GM21529 (cell line): ENCODE data around the gene ONECUT1.

Source experiments
- ATAC-seq: cut with Tn5 transposase; IDR thresholded peaks from one replicate; pipeline ENCODE4 v1.9.1; 2021; ENCODE audit not compliant: unreplicated experiment

ONECUT1 gene

DNA sequence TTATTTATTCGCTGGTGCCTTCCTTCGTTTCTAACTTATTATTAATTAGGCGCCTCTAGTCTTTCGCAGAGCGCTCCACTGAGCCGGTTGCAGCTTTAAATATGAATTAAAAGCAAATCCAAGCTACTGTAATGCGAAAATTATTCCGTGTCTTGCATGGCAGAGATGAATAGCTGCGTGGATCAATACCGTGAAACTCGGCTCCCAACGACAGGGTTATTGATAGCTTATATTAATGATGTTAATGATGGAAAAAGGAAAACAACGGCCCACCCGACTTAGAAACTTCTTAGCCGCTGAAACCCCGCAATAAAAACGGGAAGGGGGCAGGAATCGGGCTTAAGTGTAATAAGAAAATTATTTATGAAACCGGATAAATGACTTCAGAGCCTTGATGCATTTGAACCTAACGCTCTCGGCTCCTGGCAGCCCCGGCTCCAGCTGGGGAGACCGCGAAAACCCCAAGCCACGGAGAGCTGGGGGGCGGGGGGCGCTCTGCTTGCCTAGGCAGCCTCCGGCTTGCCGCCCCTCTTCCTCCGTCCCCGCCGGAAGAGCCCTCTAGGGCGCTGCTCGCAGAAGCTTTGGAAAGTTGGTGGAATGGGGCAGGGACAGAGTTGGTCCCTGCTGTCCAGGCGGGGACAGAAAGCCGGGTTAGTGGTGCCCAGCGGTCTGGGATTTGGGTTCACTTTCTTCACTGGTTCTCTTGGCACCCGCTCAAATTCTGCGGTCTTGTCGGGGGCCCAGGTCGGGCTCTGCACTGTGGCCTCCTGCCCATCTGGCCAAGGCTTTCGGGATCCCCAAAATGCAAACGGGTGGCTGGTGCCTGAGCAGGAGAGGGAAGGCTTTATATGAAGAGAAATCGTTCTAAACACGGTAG, 7.7 kb upstream of the ONECUT1 start:
- ATAC-seq: no peak

DNA sequence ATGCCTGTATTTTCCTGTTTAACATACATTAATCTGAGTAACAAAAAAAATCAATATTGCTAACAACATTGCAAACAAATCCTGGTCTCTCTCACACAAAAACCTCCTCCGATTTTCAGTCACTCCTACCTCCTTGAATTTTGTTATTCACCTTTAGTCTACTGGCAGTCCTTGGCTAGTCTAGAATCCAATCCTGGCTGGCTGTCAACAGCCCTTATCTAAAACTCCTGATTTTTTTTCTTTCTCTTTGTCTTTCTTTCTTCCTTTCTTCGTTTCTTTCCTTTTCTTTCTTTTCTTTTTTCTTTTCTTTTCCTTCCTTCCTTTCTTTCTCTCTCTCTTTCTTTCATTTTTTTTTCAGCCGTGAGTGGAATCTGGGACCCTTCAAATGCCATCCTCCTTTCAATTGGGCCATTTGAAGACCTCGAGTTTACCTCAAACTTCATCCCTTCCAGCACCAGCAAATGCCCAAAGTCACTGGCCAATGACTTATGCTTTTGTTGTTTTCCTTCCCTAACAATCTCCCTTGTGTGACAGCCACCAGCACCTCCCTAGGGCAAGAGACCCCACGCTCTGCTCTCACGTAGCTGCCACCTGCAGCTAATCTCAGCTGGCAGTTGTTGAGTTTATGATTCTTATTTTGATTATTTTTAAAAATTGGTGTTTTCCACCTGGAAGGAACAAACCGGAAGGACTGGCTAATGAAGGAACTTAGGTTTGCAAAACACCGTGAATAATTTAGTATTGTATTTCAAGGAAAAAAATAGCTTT, 6.8 kb upstream of the ONECUT1 start:
- no peak for ATAC-seq

DNA sequence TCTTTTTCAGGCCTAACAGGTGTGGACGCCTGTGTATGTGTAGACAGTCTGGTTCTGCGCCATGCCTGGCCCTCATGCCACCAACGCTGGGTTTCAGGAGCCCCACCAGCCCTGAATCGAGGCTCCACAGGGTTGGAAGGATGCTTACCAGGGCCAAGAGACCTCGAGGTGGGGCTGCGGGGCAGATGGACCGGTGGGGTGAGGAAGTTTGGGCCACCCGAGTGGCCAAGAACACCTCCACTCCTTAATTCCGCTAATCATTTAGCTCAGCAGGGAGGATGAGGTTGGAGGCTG, 6.0 kb upstream of the ONECUT1 start:
- no peak for ATAC-seq

DNA sequence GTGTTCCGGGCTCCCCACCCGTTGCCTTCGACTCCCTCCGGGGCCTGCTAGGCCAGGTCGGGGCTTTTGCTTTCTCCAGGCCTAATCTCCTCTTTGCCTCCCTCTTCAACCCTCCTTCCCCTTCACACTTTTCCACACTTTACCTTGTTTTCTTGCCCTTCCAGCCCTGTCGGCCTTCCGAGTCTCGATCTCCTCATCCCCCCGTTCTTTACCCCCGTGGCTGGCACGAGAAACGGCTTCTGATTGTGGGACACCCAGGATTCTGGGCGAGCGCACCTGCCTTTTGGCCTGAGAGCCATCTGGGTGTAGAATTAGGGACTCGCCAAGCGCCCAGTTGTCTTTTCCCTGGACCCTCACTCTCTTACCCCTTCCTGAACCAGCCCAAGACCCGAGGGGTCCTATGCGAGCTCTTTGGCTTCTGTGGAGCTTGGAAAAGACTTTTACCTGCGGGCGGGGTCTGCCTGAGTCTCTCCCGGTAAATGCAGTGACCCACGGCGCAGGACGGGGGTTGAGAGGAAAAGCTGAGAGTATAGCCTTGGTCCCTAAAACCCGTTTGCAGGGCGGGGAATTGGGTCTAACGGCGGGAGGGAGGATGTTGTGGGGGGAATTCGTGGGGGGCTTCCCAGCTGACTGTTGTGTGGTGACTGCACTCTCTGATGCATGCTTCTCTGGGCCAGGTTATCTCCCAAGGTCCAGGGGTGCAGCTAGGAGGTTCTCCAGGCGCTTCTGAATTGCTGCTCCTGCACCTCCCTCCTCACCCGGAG, 5.5 kb upstream of the ONECUT1 start:
- no peak for ATAC-seq

DNA sequence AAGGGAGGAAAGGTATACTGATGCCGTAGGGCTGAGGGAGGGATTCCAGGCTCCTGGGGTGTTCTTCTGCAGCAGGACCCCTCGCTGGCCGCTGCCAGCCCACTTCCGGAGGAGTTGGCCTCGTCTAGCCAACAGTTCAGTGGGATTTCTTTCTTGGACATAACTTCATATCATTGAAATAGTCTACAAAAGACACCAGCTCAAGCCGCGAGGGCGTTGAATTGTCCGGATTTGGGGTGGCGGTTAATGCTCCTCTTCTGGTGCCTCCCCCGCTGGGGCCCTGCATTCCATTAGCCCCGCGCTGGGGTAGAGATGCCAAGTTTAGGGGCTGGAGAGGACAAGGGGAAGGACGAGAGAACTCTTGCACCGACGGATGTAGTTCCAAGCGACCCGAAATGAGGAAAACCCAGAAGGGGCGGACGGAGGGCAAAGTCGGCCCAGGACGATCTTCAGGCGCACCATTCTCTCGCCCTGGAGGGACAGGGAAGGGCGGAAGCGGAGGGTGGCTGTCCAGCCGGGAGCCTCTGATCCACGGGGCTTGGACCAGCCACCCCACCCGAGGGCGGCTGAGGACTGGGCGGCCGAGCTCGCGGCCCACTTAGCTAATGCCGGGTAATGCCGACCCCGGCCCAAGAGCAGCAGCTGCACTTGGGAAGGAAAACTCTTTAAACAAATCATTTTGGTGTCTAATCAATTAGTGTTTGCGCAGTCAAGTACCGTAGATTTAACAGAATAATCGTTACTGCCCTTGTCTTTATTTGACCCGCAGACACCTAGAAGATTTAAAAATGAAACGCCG, 4.7 kb upstream of the ONECUT1 start:
- ATAC-seq: no peak

DNA sequence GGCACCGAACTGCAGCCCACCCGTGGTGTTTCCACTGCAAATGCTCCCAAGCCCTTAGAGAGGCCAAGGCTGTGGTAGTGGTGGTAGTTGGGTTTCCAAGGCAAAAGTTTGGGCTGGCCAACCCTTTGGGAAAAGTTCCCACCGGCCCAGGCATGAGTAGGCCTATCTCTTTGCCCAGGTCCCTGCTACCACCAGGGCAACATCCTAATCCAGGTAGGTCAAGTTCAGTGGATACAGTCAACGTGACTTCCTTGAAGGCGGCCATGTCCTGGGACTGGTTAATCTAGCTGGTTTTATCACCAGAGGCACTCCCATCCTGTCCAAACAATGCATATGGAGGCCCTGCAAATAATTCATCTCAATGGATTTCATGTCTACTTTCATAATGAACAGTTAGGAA, 1.6 kb upstream of the ONECUT1 start:
- ATAC-seq: no peak

DNA sequence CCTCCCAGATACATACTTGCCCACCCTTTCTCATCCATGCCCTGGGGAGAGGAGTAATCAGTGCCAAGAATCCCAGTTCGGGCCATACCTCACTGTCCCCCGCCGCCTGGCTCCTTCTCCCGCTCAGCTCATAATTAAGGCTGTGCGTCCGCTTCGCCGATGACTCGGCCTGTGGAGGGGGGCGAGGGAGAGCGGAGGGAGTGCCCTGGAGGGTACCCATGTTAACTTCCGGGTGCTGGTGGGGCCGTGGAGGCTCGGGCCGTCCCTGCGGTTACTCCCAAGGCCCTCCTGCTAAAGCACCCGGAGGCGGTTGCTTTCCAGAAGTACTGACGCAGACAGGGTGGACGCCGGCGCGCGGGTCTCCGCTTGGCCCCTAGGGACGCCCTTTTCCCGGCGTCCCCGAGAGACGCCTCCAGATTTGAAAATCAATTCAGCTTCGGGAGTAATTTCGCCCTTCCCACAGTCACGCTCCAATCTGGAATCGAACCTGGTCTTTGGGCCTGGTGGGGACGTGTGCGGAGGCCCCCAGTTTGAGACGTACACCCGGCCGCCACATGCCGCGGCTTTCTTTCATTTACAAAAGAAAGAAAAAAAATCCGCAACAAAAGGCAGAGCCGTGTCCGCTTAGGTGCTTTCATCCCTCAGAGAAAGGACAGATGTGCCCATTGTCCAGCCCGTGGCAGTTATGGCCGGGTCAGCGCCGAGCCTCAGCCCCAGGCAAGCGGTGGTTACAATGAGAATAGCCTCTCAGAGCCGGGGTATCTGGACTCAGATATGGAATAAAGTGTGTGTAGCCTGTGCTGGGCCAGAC, 1.0 kb upstream of the ONECUT1 start:
- ATAC-seq: no peak

DNA sequence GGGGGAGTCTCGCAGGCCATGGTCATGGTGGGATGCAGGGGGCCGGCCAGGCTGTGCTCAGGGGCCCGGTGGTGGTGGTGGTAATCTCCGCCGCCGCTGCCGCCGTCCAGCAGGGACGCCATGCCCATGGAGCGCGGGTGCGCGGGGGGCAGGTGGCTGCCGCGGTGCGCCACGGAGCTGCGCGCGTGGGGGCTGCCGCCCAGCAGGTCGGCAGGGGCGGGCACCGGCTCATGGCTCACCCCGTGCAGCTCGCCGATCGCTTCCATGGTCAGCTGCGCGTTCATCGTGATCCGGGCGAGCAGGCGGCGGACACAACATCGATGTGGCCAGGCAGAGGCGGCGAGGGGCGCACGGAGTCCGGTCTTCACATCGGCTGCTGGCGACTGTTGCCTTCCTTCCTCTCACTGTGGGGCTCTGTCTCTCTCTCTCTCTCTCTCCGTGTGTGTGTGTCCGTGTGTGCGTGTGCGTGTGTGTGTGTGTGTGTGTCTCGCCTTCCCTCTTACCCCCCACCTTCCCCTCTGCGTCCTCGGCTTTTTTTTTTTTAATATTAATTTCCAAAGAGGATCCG, 451 bp downstream of the ONECUT1 start:
- ATAC-seq: no peak

DNA sequence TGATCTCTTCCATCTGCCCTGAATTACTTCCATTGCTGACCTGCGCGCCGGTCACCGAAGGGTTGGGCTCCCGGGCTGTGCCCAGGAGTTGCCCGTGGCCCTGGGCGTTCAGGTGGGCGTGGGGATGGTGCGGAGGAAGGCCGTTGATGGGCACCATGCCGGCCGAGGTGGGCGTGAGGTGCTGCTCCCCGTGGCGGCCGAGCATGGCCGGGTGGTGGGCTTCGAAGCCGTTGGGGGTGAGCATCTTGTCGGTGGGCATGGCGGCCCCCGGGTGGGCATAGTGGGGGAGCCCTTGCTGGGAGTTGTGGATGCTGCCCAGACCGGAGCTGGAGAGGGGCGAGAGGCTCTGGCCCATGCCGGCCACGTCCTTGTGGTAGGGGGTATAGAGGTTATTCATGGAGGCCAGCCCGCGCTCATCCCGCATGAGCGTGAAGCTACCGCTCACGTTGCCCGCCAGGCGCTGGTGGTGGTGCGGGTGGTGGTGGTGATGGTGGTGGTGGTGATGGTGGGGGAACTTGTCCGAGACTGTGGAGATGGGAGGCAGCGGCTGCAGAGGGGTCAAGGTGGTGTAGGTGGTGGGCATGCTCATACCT, 1.0 kb downstream of the ONECUT1 start:
- ATAC-seq: no peak

DNA sequence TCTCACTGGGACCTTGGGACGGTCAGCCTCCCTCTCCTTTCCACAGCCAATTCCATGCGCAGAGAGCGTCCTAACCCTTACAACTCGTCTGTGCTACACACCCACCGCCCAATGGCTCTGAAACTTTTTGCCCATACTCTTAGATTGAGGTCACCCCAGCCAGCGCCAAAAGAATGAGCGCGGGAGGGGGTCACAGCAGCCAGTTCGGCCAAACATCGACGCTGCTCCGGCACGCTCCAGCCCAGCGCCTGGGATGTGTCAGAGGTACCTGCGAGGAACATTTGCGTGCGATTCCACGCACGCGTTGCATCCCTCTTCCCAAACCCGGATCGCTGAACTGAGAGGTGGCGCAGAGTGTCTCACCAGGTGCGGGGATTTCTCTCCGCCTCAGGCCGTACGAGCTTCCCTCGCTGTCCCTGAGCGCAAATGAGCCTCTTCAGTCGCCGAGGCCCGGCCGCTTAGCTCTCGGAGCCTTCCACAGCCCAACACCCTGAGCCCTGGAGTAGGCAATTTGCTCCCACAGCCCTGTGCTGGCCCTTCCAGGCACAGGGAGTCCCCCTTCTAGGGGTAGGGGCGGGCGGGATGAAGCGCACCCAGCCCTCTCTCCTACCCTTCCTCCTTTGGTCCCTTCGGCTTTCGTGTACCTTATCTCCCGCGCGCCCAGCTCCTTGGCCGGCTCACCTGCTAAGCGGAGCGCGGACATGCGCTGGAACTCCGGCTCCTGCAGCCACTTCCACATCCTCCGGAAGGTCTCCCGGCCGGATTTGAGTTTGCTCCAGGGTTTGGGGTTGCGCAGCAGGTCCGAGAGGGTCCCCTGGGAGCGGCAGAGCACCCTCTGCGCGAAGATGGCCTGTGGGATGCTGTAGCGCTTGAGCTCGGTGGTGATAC, 1.8 kb downstream of the ONECUT1 start:
- ATAC-seq: no peak

DNA sequence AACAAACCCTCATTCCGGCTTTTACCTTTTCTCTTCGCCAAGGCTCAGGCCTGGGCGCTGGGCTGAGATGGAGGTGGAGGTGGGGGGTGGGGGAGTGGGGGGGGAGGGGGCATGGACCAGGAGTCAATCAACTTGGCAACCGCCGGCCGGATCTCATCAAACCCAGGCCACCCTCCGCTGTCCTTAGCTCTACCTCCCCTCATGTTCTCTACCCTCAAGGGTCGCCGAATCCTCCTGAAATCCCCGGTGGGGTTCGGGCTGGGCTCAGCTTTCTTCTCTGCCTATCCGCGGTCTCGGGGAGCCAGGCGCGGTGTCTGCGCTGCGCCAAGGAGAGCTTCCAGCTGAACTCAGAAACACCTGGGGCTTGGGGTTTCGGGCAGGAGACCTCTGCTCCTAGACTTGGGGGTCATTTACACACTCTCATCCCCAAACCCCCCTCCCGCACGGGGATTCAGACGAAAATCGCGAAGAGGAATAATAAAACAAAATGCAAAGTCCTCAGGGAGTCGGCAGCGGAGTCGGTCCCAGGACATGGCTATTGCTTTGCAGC, 2.5 kb downstream of the ONECUT1 start:
- ATAC-seq: no peak

DNA sequence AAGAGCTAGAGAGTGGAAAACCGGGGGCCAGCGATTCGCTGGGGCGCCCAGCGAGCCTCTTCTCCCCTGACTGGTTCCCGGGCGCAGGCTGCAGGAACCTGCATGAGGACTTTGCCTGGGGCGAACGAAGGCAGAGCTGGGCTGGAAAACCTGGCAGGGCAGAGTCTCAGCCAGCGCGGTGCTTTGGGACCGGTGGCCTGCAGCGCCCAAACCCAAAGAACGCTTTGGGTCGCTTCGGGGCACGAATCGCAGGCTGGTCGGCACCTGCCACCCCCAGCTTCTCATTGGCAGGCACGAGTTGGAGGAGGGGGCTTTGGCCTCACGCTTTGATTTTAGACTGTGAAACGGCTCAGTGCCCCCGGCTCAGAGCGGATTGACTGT, 3.0 kb downstream of the ONECUT1 start:
- ATAC-seq: no peak

DNA sequence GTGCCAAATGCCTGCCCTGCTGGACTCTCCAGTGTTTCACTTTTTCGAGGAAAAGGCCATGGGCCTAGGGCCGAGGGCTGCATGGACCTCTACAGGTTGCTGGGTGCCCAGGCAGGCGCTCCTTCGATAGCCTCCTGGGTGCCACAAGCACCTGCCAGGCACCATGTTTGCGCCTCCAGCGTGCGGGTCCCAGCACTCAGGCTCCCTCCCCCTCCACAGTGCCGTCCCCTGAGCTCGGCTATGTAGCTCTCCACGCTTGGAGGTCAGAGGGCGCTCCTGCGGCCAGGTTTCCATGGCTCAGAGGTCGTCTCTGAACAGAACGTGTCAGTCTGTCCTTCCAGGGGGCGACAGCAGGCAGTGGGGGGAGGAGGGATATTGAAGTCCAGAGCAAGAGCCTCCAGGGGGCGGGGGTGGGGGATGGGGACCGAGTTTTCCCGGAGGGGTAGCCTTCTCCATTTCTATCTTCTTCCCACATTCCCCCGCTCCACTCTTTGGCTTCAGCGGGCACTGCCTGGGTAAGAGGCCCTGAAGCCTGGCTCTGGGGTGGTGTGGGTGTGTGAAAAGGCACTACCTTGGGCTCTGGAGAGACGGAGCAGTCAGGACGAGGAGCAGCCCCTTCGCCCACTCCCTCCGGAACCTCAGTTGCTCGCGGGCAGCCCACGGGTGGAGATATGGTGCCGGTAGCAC, 3.6 kb downstream of the ONECUT1 start:
- ATAC-seq: no peak

DNA sequence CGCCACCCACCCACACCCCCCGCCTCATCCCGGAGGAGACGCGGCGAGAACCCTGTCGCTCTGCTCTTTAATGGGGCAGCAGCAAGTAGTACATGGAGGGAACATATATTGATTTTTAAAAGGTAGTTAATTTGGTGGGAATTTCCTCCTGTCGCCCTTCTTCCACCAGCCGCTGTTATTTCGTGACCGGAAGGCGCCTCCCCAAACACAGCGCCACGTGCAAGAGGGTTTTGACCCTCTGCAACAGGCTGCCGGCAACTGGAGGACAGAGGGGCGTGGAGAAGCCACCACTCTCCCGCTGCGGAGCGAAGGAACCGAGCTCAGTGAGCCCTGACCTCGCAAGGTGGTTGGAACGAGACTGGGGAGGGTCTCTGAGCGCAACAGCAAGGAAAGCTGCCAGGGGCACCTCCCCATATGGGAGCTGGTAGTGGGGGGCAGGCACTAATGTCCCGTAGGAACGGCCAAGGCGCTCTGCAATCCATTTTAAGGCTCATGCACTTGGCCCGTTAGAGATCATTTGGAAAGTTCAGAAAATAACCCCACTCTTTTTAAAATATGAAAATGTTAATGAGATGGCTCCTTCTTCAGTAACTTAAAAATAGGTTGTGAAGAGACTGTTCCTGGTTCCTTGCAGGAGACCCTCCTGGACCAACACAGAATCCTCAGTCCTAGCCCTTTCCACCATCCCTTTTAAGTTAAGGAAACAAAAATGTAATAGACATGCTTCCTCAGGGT, 4.3 kb downstream of the ONECUT1 start:
- no peak for ATAC-seq

DNA sequence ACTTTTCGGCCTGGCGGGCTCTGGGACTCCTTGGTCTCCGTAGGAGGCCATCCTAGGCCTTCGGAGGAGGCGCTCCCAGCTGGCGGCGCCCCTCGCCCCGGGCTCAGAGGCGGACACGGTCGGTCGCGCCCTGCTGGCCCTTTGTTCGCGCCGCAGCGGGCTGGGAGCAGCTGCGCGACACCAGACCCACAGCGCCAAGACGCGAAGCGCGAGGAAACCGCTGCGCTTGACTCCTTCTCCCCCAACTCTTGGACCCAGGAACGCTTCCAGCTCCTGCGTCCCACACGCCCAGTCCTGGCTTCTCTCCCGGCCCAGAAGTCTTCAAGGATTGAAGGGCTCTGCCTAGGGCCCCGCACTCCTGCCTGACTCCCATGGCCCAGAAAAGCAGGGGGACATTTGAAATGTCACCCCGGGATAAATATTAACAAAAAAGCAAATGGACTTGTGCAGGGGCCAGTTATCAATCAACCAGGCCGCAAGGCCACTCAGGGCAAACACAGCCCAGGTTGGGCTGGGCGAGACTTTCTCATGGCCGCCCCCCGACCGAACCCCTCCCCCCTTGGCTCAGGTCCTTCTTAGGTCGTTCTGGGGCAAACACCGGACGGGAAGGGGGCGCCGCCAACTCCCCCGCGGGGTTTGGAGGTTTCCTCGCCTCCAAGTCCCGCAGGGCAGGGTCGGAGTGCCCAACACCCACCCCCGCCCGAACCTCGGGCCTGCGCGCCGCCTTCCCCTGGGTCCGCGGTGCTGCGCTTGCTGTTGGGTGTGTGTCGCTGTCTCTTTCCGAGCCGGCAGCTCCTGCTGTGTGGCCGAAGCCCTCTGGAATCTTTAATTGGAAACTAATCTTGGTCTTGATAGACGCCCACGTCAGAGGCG, 5.1 kb downstream of the ONECUT1 start:
- no peak for ATAC-seq
